Kidney capillary endothelial cell (primary cell): ENCODE measurements around the gene PRR30.
"Not testable (repeated sequence)": the region's sequence is repeated elsewhere in the genome, so short reads cannot be mapped to it uniquely, and the experiment has no call there.

Experiments
- DNase-seq: peaks from one replicate; pipeline ENCODE4 v3.0.0-alpha.2; 2018; ENCODE audit warnings: low spot score

The PRR30 gene

DNA sequence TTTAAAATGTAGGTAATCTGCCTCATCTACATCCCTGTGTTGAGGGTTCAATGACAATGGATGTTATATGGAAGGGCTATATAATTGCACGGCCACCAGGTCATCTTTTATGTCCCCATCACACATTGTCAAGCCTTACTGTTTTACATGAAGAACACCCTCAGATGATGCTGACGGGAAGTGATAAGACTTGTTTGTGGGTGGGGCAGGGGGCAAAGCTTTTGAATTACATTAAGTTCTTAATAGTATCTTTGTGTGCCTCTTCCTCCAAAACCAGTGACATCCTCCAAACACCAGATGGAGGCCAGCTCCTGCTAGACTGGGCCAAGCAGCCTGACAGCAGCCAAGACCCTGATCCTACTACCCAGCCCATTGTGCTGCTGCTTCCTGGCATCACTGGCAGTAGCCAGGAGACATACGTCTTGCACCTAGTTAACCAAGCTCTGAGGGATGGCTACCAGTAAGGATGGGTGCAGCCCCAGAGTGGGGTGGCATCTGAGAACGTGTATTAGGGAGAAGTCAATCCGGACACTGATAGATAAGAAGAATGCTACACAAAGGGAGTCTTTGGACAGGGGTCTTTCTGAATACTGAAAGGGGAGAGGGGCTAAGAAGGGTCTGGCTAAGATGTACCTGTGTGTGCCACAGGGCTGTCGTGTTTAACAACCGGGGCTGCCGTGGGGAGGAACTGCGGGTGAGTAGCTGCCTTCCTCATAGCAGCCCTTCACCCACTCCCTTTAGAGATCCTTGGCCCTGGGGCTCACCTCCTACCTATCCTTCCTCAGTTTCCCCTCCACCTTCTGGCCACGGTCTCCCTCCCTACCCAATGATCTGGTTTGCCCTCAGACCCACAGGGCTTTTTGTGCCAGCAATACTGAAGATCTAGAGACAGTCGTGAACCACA lies 10.3 kb downstream of the PRR30 start:
- no peak for DNase-seq

DNA sequence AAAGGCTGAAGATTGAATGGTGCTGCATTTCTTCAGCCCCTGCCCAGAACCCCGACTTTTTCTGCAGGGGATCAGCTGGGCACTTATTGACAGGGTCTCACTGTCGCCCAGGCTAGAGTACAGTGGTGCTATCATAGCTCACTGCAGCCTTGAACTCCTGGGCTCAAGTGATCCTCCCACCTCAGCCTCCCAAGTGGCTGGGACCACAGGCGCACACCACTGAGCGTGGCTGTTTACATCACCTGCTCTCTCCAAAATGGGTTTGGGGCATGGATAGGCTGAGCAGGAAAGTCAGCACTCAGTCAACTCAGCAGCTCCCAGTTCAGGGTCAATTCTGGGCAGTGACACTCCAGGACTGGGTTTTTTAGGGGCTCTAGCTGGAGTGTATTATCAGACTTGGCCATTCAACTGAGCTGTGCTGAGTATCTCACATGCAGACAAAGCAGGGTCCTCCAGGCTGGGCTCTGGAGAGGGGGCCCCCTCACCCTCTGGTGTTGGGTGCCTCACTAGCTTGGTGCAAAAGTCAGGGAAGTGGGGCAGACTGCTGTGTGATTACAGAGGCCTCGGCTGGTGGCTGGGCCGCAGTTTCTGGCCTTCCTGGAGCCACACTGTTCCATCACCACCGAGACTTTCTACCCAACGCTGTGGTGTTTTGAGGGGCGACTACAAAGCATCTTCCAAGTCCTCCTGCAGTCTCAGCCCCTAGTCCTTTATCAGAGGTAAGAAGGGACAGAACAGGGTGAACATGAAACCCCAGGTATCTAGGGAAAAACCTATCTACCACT lies 11.1 kb downstream of the PRR30 start:
- DNase-seq: no peak

DNA sequence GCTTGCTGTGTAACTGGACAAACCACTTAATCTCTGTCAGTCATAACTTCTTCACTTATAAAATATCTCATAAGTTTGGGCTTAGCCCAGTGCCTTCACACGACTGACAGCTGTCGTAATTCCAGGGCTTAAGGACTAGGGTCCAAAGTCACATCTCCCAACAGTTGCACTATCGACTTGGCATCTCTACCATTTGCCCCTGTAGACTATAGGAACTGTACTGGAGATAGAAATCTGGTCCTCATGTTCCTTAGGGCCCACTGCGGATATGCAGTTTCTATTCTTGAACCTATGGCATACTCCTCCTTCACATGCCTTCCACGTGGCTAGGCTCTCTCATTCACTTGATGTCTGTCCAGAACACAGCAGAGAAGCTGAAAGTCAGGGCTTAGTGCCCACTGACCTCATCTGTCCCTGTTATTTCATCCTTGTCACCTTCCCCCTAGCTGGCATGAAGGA lies 12.9 kb downstream of the PRR30 start:
- no peak for DNase-seq

DNA sequence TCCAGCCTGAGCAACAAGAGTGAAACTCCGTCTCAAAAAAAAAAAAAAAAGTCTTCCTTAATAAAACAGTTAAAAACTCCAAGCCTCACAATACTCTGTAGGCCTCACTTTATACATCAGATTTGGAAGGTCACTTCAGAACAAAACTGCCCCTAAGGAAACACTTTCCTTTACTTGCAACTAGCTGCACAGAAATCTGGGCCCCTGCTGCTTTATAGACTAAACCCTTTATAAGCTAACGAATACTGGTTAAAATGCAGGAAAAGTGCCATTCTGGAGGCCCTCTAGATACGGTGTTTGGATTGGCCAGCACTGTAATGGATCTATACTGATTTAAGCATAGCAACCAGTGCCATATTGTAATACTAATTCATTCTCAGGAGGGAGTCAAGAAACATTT lies 14.1 kb downstream of the PRR30 start:
- DNase-seq: no peak

DNA sequence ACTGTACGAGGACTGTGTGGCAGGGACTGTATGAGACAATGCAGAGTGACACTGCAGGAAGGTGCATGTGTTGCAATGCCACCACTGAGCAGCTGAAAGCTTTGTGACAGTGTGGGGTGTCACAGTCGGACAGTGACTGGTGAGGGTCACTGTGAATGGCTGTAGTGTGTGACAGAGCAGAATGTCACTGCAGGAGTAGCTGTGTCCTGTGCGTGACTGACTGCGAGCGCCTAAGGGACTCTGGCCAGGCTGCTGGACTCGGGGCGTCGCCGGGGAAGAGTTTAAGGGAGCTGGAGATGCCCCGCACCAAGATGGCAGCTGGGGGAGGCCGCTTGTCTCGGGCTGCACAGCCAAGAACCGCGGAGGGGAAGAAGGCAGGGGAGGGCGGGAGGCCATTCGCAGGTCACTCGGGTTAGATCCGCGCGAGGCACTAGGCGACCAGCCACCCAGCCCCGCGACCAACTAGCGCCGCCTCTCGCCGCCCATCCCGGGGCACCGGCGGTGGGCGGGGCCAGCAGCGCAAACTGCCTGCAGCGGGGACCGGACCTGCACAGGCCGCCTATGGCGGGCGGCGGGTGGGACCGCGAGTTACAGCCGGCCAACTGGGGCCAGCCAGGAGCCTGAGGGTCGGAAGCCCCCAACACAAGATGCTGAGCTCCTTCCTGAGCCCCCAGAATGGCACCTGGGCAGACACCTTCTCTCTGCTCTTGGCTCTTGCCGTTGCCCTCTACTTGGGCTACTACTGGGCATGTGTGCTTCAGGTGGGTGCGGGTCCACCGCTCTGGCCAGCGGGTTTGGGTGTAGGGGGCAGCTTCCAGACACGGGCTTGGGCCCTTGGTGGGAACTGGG lies 15.7 kb downstream of the PRR30 start, which contains the start of gene ABHD1:
Gene ABHD1, plus strand, starts transcription at position 514 of the 849 bp plus-strand sequence. Its CDS starts 134 bp downstream, at position 648.
- no peak for DNase-seq

DNA sequence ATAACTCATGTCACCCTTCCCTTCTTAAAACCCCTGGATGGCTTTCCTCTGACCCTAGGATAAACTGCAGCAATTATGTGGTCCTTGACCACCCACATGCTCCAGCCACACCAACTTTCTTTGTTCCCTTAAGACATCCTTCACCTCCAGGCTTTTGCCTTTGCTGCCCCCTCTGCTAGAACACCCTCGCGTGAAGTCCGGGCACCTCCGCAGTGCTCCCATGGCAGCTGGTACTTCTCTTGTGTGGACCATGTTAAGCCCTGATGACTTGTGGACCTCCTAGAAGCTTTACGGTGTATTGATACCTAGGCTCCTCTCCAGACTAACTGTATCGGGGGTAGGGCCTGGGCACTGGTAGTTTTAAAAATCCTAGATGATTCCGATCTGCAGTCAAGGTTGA lies 16.4 kb downstream of the PRR30 start:
- DNase-seq: no peak

DNA sequence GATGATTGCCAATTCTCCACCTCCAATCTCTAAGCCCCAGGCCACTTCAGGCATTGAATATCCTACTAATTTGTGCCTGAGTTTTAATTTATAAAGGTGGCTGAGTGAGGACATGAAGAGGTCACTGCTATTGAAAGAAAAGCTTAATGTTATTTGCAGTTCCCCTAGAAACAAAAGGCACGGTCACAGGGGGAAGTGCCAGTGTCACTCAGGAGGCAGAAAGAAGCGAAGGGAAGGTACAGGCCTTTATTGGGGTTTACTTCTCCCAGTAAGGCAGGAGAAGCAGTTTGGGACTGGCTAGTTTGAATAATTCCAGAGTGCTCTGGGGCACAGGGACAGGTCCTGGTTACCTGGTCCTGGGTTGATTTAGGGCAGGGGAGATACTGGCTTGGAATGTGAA lies 17.3 kb downstream of the PRR30 start:
- no peak for DNase-seq

DNA sequence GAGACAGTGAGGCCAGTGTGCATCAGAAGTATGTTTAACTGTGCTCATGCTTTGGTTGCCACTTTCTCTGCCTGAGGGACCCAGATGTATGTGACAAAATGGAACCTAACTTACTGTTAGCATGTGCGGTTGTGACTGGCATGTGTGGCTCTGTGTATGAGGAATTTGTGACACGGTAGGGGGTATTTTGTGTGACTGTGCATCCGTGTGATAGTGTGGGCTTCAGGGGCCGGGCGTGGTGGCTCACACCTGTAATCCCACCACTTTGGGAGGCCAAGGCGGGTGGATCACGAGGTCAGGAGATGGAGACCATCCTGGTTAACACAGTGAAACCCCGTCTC lies 19.9 kb downstream of the PRR30 start:
- not testable (repeated sequence) for DNase-seq

DNA sequence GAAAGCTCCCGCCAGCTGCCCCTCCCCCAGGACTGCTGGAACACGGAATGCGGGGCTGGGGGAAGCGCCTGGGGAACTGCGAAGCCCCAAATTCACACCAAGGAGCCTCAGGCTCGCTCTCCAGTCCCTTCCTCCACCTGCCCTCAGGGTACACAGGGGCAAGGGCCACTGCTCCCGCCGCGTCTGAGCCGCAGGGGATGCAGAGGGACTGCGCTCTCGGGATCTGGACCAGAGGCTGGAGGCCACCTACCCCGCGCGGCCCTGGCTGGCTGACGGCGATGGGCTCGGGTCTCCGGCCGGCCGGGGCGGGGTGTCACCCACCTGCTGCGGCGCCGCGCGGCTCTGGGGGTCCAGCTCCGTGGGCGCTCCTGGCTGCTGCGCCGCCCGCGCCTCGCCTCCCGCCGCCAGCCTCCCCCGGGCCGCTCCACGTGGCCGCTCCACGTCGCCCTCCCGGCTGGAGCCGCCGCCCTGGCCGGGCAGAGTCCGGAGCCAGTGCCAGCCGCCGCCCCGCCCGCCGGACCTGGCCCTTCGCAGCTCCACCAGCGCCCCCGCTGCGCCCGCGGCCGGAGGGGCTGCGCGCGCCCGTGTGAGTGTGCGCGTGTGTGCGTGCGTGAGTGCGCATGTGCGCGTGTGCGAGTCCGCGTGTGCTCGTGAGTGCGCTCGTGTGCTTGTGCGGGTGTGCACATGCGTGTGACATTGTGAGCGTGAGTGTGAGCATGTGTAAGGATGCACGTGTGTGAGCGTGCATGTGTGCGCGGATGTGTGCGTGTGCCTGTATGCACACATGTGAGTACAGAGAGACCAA lies 20.5 kb downstream of the PRR30 start, which contains the start of gene CGREF1:
Gene CGREF1, minus strand, starts transcription at position 604 of the 805 bp plus-strand sequence. CDS start 14,762 bp downstream, outside the sequence.
- no peak for DNase-seq

DNA sequence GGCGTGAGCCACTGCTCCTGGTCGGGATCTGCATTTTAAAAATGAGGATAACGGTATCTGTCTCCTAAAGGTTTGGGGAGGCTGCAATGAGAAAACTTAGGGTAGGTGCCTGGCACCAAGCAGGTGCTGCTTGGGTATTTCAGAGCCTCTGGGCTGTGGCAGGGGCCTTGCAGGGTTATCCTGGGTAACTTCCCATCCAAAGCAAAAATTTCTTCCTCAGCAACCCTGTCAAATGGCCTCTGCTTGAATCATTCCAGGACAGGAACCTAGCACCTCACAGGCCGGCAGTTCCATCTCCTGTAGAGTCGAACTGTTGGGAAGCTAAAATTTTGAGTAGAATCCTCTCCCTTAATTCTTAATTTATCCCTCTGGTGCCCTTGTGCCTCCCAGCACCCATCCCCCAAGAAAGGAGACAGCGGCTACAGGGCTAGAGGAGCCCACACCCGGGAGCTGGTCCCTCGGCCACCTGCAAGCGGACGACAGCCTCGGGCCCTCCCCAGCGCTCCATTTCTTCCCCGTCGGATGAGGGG lies 21.1 kb downstream of the PRR30 start:
- no peak for DNase-seq

DNA sequence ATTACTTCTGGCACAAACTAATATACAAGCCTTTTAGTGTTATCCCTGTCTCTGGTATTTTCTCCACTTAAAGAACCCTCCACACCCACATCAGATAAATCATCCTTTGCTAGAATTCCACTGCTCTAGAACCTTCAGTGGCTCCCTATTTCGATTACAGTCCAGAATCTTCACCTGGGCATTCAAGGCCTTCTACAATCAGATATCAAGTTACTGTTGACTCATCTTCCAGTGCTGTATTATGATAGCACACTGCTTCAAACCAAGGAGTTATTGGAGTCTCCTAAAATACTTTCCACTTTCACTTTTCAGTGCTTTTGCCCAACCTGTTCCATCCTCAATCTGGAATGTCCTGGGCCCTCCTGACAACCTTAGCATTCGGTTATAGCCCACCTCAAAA lies 23.7 kb downstream of the PRR30 start:
- DNase-seq: no peak

DNA sequence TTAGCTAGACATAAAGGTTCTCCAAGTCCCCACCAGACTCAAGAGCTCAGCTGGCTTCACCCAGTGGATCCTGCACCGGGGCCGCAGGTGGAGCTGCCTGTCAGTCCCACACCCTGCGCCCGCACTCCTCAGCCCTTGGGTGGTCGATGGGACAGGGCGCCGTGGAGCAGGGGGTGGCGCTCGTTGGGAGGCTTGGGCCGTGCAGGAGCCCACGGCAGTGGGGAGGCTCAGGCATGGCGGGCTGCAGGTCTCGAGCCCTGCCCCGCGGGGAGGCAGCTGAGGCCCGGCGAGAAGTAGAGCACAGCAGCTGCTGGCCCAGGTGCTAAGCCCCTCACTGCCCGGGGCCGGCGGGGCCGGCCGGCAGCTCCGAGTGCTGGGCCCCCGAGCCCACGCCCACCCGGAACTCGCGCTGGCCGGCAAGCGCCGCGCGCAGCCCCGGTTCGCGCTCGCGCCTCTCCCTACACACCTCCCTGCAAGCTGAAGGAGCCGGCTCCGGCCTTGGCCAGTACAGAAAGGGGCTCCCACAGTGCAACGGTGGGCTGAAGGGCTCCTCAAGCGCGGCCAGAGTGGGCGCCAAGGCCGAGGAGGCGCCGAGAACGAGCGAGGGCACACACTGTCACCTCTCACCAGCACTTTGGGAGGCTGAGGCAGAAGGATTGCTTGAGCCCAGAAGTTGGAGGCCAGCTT lies 27.7 kb downstream of the PRR30 start:
- DNase-seq: not testable (repeated sequence)

DNA sequence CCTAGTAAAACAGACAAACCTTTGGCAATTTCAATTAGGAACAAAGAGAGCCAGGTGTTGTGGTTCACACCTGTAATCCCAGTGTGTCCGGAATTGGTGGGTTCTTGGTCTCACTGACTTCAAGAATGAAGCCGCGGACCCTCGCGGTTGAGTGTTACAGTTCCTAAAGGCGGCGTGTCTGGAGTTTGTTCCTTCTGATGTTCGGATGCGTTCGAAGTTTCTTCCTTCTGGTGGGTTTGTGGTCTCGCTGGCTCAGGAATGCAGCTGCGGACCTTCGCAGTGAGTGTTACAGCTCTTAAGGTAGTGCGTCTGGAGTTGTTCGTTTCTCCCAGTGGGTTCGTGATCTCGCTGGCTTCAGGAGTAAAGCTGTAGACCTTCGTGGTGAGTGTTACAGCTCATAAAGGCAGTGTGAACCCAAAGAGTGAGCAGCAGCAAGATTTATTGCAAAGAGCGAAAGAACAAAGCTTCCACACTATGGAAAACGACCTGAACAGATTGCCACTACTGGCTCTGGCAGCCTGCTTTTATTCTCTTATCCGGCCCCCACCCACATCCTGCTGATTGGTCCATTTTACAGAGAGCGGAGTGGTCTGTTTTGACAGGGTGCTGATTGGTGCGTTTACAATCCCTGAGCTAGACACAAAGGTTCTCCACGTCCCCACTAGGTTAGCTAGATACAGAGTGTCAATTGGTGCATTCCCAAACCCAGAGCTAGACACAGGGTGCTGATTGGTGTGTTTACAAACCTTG lies 28.4 kb downstream of the PRR30 start:
- not testable (repeated sequence) for DNase-seq

DNA sequence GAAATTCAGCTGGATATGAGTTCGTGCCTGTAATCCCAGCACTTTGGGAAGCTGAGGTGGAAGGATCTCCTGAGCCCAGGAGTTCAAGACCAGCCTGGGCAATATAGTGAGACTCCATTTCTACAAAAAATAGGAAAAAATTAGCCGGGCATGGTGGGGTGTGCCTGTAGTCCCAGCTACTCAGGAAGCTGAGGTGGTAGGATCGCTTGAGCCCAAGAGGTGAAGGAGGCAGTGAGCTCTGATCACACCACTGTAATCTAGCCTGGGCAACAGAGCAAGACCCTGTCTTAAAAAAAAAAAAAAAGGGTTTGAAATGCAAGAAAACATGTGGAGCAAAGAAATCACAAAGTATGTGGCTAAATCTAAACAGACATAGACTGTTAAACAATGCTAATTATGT lies 30.1 kb downstream of the PRR30 start:
- no peak for DNase-seq

DNA sequence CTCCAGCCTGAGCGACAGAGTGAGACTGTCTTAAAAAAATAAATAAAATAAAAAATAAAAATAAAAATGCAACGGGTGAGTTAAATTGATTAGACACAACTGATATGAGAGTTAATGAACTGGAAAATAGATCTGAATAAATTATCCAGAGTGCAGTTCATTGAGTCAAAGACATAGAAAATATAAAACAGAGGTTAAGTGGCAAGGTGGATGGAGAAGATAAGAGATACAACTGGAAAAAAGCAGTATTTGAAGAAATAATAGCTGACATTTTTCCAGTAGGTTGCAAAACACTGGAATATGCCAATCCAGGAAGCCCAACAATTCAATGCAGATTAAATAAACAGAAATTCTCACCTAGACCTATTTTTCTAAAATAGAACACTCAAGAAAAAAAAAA lies 31.0 kb downstream of the PRR30 start:
- no peak for DNase-seq

DNA sequence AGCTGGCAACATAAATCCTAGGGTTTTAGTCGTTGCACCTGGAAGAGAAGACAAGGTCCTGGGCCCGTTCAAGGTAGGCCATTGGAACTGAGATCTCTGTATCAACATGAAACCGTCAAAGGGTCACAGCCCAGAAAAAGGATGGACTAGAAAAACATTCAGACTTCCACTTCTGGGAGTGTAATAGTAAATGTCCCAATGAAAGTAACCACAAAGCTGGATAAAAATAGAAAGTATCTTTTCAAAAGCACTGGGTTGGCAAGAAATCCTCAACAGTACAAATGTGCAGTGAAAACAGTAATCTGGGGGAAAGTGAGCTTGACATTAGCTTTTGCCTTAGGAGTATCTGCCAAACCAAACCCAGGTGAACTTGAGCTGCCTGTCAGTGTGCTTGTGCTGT lies 33.2 kb downstream of the PRR30 start:
- no peak for DNase-seq

DNA sequence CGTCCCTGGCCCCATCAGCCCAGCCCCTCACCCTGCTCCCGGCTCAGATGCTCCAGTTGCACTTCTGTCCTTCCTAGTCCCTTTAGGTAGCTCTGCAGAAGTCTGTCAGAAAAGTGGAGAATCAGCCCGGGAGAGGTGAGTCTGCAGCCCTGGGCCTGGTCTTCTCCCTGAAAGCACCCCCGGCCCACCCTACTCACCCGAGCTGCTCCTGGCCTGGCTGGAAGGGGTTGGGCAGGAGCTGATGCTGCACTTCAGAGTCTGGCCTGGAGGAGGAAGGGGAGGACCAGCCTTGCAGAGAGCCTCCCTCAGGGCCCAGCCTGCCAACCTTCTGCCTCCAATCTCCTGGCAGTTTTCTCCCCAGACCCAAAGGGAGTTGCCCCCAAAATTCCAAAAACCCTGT lies 36.9 kb downstream of the PRR30 start:
- DNase-seq: no peak

DNA sequence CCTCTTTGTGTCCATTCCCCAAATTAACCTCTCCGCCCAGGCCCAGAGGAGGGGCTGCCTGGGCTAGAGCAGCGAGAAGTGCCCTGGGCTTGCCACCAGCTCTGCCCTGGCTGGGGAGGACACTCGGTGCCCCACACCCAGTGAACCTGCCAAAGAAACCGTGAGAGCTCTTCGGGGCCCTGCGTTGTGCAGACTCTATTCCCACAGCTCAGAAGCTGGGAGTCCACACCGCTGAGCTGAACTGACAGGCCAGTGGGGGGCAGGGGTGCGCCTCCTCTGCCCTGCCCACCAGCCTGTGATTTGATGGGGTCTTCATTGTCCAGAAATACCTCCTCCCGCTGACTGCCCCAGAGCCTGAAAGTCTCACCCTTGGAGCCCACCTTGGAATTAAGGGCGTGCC lies 39.2 kb downstream of the PRR30 start:
- no peak for DNase-seq

DNA sequence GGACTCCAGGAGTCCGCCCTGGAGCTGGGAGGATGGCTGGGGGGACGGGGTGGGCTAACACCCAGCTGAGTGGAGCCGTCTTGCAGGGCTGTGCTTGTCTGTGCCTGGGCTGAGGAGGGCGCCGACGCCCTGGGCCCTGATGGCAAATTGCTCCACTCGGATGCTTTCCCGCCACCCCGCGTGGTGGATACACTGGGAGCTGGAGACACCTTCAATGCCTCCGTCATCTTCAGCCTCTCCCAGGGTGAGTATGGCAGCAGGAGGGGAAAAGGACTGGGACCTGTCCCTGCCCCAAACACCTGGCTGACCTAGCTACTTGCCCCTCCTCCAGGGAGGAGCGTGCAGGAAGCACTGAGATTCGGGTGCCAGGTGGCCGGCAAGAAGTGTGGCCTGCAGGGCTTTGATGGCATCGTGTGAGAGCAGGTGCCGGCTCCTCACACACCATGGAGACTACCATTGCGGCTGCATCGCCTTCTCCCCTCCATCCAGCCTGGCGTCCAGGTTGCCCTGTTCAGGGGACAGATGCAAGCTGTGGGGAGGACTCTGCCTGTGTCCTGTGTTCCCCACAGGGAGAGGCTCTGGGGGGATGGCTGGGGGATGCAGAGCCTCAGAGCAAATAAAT lies 39.8 kb downstream of the PRR30 start:
- no peak for DNase-seq
